ENCODE data around the gene ZNF618.

ZNF618 gene

DNA sequence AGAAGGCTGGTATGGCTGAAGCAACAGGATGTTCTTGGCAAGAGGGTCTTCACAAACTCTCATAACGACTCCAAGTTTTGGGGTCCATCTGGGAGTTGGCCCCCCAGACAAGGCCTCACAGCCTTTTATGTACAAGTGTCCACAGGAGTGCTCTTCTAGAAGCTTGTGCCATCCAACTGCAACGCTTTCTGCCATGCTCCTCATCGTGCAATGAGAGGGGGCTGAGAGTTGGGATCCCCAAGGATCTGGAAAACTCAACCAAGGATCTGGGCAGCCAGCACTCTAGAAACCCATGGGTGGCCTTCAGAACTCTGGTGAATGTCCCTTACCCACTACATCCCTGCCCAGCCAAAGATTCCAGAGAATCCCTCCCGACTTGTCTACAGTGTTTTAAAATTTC lies 210.5 kb downstream of the ZNF618 start:
- DNase-seq: no peak

DNA sequence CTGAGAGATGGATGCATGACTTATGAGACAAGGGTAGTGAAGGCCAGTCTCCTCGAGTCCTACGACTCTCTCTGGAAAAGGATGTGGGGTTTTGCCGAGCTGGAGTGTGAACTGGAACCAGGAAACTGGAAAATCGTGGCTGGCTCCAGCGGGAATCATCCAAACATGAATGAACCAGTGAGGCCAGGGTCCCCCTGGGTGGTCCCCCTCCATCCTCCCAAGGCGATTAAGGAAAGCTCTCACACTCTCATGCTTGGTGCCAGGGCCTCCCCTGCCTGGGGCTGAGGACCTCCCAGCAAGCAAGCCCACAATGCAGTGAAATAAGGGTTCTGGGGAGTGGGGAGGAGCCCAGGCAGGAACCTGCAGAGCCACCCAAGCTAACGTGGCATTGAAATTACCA lies 211.6 kb downstream of the ZNF618 start:
- no peak for DNase-seq

DNA sequence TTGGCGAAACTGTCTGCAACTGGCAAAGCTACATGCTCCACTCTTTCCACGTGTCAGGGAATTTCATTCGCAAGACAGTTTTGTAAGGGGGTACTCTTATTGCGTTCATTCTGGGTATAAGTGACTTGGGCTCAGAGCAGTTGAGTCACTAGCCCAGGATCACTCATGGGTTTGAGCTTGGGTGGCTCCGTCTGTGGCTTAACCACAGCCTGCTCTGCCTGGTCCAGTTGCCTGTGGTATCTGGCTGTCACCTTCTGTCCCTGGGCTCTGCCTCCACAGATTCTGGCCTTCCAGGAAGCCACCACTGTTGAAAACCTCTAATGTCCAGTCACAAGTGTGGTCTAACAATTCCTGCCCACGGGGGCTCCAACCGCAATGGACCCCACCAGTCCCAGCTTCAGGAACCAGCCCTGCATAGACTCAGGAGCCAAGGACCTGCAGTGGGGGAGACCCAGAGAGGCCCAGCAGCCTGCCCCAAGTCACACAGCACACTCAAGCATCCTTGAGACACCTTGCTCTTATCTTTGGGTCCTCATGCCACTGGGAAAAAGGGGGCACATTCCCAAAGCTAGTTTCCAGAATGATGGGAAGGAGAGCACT lies 212.6 kb downstream of the ZNF618 start:
- no peak for DNase-seq

DNA sequence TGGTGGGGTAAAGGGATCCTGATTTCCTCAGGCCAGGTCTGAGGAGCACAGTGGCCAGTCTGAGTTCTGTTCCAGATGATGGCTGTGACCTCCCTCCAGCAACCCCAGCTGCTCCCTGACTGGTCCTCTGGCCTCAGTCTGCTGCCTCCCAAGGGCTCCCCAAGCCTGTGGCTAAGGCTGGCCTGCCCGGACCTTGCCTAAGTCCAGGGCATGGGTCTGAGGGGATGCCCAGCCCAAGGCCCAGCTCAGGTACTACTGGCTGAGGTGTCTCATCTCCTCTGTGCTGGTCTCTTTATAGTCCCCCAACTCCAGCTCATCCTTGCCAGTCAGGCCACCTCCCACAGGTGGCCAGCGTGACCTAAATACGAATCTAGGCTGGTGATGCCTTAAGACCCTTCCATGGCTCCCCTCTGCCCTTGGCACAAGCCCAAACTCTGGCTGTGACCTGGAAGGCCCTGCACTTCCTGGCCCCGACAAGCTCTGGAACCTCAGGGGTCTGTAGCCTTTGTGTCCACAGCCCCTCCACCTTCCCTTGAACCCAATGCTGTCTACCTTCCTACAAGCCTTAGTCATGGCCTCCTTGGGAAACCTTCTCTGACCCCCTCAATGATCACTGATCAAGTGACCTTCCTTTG lies 213.2 kb downstream of the ZNF618 start:
- DNase-seq: no peak

DNA sequence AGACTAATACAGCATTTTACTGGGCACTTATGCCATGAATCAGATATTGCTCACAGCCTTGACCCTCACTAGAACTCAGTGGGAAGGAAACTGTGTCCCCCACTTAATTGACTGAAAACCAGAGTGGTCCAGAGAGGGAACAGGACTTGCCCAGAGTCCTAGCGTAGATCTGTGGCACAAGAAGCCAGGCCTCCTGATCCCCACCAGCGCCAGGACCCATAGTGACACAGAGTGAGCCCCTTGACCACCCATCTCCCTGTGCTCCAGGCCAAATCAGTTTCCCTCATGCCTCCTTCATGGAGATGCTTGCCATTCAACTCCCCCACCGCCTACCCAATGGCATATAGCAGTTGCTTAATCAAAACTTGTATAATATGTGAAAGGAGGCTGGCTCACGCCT lies 214.7 kb downstream of the ZNF618 start:
- DNase-seq: no peak

DNA sequence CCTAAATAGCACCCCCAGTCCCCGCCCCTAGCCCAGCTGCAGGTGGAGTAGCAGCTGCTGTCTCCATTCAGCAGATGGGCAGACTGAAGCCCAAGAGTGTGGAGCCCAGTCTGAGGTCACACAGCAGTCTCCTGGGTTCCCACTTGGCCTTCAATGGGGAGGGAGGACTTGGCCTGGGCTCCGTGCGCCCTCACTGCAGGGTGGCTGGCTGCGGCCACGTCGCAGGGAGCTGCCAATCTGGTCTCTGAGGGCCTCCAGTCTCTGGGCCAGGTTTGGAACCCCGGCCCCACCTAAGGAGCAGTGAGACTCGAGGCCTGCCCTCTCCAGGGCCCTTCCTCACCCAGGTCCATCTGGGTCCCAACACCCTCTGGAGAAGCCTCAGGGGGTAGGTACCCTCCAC lies 215.6 kb downstream of the ZNF618 start:
- DNase-seq: no peak

DNA sequence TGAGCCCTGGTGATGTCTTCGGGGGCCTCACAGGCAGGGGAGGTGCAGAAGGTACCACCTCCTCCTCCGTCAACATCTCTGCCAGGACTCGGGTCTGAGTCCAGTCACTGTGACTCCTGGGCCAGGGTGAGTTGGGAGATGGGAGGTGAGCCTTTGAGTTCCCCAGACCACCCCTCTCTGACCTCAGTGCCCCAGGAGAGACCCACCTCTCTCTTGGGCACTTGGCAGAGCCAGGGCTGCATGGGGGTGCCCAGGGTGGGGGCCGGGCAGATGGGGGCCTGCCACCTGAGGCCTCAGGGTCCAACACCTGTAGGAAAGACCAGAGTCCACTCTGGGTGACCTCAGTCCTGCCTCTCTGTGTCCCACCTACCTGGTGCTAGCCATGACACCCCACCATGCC lies 216.2 kb downstream of the ZNF618 start:
- DNase-seq: no peak

DNA sequence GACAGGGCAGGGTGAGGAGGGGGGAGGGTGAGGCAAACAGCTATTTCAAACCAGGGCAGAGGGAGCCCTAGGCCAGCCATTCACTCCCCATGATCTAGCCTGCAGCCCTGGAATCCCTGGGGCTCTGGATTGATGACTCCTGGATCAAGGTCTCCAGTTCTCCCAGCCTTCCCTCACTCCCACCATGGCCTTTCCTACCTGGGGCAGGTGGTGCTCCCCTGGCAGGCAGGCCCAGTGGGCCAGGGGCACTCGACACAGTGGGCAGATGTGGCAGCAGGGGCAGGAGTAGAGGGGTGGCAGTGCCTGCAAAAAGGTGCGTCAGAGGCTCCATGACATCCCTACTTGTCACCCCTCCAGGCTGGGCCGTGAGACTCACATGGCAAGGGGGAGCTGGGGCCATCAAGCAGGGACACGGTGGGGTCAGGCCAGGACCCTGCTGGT lies 216.9 kb downstream of the ZNF618 start:
- no peak for DNase-seq

DNA sequence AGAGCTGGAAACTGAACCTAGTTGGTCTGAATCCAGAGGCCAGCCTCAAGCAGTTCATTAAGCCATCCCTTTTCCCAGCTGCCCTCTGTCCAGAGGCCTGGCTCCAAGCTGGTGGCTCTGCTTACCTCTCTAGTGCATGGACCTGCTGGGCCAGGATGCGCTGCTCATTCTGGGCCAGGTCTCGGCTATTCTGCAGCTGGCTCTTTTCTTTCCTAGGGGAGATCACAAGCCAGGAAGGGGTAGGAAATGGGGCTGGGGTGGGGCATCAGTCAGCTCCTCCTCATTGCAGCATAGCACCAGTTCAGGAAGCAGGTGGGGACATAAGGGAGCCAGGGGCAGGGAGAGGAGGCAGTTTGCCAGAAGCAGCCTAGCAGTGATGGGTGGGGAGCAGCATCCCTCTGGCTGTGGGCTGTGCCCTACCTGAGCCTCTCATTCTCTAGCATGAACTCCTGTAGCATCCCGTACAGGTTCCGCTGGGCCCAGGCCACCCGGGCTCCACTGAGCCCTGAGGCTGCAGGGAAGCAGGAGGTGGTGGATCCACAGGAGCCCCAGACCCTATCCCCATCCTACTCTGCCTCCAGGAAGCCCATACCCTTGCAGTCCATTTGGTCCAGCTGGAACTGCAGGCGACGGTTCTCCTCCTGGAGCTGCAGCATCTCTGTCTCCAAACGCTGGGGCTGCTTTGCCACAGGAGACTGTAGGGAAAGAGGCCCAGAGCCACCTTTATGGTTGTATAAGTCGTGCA lies 217.8 kb downstream of the ZNF618 start:
- DNase-seq: no peak

DNA sequence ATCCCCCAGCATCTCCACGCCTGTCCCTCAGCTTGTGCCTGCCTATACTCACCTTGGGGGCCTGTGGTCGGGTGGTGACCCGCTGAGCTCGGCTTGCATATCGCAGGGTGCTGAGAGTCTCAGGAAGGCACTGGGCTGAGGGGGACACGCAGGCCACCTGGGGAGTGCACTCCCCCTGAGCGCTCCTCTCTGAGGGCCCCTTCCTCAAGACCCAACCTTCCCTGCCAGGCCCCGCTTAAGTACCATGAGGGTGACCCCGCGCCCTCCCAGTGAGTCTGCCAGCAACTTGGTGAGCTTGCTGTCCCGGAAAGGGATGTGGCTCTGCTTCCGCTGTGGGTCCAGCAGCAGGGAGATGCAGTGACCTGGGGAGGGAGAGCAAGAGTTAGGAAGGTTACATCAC lies 218.9 kb downstream of the ZNF618 start:
- DNase-seq: no peak

DNA sequence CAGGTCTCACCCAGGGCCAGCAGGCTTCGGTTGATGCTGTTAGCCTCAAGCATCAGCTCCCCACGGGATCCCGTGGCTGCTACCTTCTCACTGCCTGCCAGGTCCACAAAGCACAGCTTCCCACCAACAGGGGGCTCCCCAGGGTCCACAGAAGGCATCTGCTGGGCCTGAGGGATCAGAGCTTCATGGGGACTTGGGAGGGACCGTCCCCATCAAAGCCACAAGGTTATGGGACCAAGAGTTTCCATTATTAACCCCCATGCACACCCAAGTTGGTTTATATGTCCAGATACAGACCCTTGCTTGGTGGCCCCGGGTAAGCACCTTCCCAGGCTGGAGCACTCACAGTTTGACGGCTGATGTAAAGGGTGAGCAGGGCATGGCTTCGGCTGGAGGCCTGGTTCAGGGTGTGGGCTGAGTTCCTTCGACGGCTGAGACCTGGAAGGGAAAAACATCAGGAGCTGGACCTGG lies 220.0 kb downstream of the ZNF618 start:
- DNase-seq: no peak

DNA sequence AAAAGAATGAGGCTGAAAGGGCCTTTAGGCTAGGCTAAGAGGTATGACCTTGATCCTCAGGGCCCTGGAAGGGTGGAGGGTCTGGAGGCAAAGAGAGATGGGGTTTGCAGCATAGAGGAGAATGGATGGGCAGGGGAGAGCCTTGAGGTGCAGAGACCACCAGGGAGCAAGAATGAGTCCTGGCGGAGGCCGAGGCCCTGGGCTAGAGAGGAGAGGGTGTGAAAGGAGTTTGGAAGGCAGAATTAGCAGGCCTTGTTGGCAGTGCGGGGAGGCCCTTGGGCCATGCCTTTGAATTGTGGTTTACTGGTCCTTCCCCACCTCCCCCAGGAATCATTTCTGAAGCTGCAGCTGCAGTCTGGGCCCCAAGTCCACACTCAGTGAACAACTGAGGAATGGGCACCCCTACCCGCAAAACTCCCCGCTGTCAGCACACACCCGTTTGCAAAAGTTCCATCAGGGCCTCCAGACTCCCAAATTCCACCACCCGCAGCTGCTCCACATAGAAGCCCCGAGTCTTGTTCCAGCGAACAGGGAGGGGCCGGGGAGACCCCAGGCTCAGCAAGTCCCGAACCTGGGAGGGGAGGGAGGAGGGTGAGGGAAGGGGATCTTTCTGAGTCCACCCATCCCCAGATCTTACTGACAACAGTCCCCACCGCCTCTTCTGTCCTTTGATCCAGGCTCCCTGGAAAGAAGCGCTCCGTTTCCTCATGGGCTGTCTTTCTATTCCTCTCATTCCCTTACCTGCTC lies 220.9 kb downstream of the ZNF618 start:
- DNase-seq: no peak

DNA sequence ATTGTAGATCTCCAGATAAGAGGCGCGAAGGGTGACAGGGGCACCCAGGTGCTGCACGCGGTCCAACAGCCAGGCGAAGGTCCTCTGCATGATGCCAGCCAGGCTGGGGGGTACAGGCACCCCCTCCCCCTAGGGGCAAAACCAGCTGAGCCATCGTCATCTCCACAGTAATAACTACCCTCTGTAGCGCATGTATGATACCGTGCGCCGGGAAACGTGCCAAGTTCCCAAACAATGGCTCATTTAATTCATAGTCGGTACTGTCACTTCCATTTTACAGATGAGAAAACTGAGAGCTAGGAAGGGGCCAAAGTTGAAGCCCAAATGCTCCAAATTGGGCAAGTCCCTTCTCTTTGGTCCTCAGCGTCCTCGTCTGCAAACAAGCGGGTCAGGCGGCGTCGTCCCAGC lies 221.5 kb downstream of the ZNF618 start:
- no peak for DNase-seq

DNA sequence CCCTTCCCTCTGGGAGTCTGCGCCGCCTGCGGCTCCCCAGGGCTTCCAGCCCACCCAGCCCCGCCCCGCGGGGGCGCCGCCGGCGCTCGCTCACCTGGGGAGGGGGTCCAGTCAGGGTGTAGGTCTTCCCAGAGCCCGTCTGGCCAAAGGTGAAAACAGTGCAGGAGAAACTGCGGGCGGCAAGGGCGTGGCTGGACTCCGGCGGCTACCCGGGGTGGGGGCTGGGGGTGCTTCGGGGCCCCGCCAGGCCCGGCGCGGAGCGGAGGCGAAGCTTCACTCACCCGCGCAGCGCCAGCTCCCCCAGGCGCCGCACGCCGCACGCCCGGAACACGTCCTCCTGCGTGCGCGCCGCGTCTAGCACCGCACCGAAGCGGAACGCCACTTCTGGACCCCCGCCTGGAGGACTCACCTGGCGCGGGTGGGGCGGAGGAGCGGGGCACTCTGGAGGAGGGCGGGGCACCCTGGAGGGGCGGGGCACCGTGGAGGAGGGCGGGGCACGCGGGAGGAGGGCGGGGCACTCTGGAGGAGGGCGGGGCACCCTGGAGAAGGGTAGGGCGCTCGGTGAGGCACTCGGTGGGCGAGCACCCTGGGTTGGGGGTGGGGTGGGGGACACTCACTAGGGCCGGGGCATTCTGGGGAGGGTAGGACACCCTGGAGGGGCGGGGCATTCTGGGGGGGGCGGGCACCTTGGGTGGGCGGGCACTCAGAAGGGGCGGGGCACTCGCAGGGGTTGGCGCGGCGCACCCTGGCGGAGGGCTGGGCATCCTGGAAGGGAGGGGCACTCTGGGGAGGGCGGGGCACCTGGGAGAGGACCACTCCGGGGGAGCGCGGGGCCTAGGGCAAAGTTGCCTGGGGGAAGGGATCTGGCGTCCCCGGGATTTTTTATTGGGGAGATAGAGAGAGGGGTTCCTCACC lies 222.2 kb downstream of the ZNF618 start:
- no peak for DNase-seq

DNA sequence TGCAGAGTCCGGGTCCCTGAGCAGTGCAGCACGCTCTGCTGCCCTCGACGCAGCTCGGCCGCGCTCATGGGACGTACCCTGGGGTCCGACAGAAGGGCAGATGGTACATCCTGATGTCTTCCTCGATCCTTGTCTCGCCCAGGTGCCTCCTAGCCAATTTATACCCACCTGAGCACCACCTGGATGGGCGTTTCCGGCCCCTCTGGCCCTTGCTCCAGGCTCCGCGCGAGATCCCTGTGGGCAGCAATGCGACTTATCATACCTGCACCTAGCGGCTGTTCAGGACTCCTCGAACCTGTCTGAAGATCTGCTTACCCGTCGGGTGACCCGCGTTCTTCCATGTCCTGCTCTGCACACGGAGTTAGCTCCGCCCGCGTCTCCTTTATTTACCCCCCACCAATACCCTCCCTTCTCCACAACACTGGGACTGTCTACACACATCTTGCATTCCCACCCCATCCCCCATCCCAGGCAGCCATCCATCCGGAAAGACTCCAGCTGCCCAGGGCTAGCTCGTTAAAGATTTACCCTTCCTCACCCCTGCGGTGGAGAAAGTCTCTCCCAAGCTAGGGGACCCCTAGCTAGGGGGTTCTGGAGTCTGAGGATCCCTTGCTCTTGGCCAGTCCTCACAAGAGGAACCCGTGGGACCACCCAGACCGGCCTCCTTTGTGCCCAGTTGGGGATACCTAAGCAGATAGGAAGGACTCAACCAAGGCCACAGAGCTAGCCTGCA lies 223.0 kb downstream of the ZNF618 start, which contains the start of gene KIF12:
Gene KIF12 (minus strand): TSS at position 357 of the 733 bp plus-strand sequence. CDS start 16 bp downstream, at position 341.
- DNase-seq: no peak

DNA sequence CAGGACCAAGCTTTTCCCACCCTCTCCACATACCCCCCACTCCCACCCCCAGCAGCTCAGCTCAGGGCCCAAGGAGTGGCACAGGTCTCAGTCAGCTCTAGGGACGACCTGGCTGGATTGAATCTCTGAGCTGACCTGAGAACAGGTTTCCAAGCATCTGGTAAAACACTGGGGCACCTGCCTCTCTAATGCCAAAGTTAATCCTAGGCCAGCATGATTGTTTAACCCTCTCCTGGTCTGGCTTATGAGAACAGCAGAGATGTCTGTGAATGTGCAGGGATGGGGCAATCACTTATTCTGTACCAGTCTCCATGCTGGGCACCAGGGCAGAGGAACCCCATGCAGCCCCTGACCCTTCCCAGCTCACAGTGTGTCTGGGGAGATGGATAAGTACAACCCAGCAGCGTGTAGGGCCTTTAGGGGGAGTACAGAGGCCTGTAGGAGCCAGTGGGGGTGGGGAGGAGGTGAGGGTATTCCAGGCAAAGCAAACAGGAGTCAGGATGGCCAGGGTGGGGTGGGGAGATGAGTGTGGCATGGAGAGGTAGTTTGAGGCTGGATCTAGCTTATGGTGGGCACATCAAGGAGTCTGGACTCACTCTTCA lies 223.7 kb downstream of the ZNF618 start:
- no peak for DNase-seq

DNA sequence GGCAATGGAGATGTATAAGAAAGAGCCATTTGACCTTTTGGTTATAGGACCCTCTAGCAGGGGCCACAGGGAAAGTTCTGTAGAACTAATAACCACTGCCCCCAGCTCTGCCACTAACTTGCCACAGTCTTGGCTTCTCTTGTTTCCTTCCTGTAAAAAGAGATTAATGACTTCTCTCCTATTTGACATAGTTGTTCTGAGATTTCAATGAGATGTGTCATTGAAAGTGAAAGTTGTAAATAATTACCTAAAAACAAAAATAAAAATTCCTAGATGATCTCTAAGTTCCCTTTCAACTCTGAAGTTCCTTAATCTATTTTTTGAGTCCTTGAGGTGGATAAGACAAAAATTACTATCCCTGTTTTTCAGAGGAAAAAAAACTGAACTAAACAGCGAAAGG lies 224.4 kb downstream of the ZNF618 start:
- DNase-seq: no peak

DNA sequence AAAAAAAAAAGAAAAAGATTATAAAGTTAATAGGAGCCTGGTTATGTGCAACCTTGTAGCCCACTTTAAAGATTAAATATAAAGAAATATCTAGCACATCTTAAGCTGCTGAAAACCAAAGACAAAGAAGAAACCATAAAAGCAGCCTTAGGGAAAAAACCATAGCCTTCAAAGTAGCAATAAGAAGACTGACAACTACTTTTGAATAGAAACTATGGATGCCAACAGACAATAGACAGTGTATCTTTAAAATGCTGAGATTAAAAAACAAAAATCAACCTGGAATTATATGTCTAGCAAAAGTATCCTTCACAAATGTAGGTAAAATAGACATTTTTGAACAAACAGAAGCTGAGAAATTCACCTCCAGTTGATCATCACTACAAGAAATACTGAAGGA lies 226.4 kb downstream of the ZNF618 start:
- no peak for DNase-seq

DNA sequence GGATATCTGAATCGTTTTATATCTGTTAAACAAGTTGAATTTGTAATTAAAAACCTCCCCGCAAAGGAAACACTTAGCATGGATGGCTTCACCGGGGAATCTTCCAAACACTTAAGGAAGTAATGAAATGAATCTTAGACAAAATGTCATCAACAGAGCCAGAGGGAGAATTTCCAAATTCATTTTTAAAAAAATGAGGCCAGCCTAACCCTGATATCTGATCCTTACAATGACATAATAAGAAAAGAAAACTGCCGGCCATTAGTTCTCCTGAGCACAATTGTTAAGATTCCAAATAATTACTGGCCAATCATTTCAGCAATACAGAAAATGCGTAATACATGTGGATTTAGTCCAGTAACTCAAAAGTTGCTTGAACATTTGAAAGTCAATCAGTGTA lies 229.1 kb downstream of the ZNF618 start:
- DNase-seq: no peak
